ENCODE data around the gene VILL.

Gene VILL

DNA sequence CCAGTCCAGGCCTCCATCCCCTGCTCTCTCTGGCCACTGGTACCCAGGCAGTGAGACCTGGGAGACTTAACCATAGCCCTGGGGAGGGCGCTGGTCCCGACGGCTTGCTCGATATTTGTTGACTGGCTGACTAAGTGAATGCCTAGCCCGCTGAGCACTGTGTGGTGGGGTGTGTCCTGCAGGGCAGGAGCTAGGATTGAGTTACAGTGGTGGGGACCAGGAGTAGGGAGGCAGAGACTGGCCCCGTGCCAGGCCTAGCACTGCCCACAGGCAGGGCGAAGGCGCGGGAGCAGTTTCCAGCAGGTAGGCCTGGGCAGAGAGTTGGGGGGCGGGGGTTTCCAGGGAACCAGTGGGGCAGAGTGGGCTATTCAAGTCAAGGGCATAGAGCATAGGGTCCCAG lies at the start of gene VILL:
Gene VILL (plus strand): TSS at position 260 of the 400 bp plus-strand sequence. CDS start 2,887 bp downstream, outside the sequence.
- no peak for DNase-seq (ENCODE audit: low spot score)

DNA sequence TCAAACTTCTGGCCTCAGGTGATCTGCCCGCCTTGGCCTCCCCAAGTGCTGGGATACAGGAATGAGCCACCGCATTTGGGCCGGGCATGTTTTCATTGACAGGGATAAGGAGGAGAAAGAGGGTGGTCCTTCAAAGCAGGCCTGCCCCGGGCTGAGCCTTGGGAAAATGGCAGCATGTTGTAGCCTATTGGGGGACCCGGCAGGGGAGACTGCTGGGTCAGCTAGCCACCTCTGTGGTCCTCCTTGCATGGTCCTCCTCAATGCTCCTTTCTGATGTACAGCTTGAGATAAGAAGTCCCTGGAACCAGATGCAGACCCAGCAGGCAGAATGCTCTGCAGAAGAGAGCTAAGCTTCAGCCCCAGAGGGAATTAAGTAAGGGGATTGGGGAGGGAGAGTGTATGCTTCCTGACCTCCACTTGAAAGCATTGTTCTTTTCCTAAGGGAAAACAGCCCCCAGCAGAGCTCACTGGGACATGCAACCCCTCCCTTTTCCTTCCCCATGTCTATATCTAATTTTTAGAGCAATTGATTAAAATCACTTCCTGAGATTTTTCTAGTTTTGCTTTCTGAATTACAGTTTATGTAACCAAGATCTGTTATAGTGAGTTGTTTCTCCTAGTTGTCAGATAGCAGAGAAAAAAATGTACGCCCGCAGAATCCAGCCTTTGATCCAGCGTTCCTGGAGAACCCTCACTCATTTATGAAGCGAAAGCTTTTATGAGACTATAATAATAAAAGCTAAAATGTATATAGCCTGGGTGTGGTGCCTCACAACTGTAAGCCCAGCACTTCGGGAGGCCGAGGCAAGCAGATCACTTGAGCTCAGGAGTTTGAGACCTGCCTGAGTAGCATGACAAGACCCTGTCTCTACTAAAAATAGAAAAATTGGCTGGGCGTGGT lies 48.7 kb upstream of the VILL start:
- DNase-seq (ENCODE audit: low spot score) = no peak

DNA sequence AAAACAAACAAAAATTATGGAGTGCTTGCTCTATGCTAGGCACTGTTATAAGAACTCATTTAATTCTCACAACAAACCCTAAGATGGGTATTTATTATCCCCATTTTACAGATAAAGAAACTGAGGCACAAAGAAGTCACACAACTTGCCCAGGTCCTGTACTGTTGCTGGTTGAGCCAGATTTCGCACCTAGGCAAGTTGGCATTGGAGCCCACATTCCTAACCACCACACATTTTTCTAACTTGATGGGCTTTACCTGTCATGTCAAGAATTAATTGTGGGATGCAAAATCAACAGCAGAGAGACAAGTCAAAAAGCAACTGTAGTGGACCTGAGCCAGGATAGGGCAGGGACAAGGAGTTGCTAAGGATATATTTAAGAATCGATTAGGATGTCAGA lies 47.9 kb upstream of the VILL start:
- no peak for DNase-seq (ENCODE audit: low spot score)

DNA sequence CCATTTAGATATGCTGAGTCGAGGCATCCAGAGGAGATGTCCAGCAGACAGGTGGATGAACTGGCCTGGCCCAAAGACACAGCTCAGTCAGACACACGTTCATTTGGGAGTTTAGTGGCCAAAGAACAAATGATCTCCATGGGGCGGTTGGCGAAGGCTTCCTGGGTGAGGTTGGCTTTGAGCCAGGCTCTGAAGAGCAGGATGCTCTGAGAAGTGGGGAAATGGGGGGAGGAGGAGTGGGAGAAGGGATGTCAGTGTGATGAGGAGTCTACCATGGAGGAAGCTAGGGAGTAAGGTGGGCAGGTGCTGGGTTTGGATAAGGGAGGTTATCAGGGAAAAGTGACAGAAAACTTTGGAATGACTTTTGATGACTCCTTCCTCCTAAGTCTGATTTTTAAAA lies 47.5 kb upstream of the VILL start:
- no peak for DNase-seq (ENCODE audit: low spot score)

DNA sequence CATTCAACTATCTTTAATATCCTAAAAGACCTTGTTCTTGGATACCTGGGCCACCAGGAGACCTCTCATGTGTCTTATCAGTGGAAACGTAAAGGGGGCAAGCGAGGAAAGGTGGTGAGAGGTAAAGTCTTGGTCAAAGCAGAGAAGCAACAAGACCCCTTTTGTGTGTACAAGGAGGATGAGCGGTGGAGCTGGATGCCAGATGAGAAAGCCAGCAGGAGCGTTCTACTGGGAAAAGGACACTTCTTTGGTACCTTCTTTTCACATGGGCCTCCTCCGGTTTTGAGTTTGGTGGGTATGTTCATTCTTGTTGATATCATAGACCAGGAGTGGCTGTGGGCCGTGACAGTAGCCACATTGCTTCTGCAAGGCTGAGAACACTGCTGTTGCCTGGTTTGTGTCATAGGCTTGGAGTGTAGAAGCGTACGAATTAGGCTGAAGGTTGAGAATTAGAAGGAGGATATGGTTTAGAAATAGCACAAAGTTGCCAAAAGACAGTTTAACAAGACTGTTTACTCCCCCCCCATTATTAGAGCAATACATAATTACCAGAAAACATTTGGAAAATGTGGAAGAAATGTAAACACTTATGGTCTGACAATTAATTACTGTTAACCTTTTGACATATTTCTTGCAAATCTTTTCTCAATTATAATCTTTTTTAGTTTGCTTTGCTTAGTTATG lies 46.8 kb upstream of the VILL start:
- no peak for DNase-seq (ENCODE audit: low spot score)

DNA sequence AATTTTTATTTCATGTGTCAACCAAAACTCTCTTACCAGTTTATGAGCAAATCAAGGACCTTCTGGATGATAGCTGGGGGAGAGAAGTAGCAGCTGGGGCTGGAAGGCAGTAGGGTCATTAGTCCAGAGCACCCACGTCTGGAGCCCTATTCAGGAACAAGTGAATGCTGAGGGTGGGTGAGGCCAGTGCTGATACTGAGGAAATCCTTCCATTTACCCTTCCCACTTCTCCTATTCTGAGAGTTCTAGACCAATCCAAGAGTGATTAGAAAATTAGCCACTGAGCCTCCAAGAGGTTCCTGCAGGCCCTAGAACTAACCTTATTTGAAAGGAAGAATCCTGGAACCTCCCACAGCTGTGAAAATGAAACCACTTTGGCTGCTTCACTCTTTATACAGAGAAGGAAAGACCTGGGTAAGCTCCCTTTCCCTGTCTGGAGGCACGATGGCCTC lies 46.2 kb upstream of the VILL start:
- DNase-seq (ENCODE audit: low spot score) = no peak

DNA sequence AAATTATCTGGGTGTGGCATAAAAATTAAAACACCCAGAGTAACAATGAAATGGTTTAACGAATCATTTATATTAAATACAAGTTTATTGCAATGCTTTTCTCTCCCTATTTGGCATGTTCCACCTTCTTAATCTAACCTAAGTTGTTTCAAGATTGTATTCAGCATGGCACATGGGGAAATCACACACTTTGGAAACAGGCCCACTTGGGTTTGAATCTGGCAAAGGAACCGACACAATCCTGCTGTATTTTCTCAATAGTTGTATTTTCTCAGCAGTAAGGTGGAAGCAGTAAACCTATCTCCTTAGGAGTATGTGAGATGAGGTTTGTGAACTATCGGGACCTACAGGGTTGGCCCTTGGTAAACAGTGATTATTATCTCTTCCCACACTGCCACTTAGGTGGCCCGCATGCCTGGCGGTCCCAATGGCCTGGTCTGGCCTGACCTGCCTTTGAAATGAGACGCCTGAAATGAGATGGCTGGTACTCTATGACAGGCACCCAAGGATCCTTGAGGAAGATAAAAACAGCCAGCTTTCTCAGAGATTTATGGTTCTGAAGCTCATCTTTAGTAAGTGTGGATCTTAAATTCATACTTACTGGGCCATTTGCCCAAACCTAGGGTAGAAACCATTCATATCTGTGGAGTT lies 45.3 kb upstream of the VILL start:
- DNase-seq (ENCODE audit: low spot score) = no peak

DNA sequence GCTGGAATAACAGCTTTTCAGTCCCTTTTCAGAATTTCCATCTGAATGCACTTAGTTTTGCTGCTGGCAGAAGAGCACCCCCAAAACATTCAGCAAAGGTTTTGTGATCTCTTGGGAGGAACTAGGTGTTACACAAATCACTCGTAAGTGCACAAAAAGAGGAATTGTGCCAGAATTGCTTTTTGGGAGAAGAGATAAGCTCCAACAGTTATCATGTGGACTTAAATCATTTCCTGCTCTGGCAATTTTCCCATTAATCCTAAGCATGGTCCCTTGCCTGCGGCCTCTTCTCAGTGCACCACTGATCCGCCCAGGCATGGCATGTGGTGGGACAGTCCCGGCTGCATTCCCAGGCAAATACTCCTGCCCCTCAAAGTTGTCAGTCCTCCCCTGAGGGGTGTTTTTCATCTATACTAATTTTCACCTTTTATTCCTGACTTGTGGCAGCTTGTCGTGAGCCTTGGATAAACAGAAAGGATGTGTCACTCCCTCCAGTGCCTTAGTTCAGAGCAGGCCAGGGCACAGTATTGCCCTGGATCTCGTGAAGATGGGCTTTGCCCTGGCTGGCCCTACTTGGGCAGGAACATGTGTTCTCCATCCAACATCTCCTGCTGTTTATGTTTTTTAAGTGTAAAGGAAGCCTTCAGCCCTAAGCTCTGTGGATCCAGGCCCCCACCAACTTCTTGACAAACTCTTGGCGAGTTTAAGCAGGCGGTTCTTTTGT lies 44.6 kb upstream of the VILL start:
- no peak for DNase-seq (ENCODE audit: low spot score)

DNA sequence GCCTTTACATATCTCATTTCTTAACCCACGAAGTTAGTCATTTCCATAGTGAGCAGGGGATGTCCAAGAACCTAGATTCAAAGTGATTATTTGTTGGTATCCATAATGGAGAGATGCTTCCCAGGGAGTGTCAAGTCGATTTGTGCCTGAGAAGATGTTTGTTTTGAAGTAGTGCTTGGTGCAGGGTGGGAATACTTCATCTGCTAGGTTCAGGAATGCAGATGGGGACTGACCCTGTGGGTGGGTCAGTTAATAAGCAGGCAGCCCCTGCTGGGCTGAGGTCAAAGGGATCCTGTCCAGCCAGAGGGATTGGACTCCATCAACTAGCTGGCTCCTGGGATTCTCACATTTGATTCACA lies 44.1 kb upstream of the VILL start:
- DNase-seq (ENCODE audit: low spot score) = no peak

DNA sequence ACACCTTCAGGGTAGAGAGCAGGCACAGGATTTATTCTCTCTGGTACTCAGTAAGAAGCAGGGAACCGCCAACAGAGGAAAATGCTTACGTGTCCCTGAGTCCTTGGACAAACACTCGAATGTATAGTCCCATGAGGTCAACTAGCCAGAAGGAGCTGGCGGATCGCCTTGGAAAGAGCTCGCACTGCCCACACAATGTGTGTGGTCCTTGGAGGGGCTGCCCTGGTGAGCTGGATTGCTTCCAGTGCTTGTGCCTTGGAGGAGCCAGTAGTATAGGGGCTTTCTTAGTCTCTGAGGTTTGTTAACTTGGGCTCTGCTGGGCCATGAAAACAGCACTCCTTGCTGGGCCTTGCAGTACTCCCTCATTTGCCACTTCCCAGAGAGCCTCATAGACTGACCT lies 40.7 kb upstream of the VILL start:
- no peak for DNase-seq (ENCODE audit: low spot score)

DNA sequence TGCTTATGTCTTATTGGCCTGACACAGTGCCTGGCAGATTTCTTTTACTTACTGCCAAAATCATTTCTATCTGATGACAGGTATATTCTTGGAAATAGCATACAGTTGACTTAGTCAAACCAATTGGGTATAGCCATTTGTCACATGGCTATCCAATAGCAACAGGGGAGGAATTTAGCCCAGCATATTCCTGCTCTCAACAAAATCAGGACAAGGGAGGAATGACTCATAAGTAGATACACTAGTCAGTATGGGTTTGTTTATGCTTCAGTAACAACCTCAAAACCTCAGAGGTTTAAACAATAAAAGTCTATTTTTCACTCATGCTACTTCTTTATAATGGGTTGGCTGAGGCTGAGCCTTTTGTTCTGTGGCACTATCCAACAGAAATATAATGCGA lies 38.0 kb upstream of the VILL start:
- no peak for DNase-seq (ENCODE audit: low spot score)

DNA sequence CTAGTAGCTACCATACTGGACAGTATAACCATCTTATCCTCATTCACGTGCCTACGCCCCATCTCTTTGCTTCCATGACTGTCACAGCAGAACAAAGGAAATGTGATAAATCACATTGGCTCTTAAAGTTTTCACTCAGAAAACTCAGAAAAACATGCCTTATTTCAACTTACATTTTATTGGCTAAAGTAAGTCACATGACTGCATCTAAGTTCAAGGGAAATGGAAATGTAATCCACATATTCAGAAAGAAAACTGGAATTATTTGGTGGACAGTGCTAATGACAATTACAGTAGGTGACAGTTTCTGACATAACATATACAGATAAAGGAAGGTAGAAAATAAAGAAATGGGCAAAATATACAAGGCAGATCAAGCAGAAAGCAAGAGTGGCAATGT lies 37.4 kb upstream of the VILL start:
- no peak for DNase-seq (ENCODE audit: low spot score)

DNA sequence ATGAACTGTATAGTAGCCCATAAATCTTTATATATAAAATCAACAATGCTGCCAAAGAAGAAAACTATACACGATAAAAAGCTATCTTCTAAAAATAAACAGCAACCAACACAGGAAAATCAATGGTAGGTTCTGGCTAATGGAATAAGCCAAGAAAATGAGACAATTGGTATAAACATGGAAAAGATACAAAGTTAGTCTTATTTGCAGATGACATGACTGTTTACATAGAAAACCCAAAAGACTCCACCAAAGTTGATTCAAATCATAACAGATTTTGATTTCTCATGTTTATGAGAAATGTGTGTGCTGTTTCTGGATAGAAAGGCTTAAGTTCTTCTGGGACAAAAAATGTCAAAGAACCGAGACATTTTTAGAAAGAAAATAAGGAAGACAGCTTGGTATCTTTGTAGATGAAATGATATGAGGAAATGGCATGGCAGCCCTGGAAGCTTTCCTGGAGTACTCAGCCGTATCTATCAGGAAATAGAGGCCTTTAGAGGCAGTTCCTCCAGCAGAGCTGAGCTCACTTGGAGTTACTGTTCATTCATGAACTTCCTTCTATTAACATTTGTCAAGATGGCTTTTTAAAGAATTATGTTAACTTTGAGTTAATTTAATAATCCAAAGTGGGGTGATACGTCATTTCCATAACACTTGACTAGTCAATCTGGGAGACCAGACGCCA lies 36.7 kb upstream of the VILL start:
- DNase-seq (ENCODE audit: low spot score) = no peak

DNA sequence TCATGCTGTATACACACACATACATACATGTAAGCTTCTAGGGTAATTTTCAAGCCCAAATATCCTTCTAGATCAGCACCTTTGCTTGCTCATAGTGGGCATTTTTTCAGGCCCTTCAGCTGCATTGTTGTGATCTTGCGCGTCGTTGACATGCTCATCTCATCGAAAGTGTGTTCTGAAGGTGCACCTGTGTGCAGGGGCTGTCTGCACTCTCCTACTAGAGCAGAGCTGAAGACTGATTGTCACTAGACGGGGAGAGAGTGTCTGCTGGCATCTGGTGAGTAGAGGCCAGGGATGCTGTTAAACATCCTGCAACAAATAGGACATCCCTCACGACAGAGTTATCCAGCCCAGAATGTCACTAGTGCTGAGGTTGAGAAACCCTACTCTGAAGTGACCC lies 35.7 kb upstream of the VILL start:
- no peak for DNase-seq (ENCODE audit: low spot score)

DNA sequence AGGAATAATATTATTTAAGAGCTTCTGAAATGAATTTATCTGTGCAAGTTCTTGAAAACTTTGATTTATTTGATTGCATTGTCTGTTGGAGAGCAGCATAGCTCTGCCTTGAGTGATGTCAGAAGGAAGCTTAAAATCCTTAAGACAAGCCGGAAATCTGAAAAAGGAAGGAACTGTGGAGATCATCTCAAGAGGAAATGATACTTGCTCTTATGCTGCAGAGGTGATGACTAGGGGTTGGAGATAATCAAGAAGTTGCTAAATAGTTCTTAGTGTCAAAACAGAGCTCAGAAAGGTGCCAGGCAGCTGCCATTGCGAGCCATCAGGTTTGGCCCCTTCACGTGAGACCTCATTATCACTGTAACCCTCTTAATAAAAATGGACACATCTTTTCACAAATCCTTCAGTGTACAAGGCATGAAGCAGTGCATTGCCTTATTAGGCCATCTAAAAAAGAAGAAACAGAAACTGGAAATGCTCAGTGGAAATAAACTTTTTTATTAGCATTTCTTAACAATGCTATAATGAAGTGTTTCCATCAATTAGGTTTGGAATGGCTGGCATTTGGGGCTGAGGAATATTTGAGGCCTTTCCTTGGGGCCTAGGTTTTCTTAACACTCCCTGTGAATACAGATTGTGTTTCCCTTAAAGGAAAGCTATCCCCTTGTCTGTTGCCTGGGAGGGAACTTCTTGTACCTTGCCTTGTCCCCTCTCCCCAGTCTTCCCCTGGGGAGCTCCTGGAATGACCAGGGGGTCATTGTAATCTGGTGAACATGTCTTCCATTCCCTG lies 34.5 kb upstream of the VILL start:
- no peak for DNase-seq (ENCODE audit: low spot score)

DNA sequence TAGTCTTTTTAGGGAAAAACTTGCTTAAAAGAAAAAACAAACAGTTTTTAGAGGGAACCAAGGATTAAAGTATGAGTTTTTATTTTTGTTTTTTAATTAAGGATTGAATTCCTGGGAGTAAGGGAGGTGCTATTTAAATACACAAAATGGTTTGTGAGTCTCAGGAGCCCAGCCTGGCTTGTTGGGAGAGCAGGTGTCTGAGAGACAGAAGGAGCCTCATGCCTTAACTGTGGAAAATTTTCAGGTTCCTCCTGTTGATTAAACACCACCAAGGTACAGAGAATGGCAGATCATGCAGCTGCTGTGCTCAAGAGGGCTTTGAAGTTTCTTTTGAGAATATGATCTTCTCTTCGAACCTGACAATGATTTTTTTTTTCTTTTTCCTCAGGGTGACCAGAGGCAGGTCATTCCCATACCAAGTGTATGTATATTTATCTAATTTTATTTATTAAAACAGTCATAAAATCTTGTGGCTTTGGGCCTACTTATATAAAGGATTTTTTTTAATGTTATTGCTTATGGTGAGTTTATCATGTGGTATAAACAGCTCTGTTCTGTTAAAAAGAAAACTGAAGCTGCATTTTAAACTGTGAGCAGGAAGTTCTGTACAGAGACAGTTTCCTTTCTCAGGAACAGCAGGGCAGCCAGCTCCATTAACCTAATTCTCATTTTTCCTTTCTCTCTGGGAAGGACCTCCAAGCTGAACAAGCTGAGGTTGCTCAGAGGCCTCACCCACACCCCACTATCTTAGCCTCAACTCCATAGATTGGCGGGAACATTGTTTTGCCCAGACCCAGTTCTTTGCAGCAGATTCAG lies 33.7 kb upstream of the VILL start:
- no peak for DNase-seq (ENCODE audit: low spot score)

DNA sequence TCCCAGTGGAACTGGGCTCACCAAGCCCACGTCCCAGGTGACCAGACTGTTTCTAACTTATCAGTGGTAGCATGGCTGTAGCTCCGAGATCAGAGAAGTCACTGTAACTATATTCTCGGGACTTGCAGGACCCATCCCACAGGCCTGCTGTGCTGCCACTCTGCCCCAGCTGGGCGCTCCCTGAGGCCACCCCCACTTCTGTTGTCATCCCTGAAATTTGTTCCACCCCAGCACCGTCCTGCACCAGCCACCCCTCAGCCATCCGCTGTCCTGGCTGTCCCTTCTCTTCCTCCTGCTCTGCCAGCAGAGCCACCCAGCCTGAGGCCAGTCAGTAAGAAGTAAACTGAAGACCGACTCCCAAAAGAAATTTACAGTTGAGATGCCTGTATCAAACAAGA lies 33.0 kb upstream of the VILL start:
- no peak for DNase-seq (ENCODE audit: low spot score)

DNA sequence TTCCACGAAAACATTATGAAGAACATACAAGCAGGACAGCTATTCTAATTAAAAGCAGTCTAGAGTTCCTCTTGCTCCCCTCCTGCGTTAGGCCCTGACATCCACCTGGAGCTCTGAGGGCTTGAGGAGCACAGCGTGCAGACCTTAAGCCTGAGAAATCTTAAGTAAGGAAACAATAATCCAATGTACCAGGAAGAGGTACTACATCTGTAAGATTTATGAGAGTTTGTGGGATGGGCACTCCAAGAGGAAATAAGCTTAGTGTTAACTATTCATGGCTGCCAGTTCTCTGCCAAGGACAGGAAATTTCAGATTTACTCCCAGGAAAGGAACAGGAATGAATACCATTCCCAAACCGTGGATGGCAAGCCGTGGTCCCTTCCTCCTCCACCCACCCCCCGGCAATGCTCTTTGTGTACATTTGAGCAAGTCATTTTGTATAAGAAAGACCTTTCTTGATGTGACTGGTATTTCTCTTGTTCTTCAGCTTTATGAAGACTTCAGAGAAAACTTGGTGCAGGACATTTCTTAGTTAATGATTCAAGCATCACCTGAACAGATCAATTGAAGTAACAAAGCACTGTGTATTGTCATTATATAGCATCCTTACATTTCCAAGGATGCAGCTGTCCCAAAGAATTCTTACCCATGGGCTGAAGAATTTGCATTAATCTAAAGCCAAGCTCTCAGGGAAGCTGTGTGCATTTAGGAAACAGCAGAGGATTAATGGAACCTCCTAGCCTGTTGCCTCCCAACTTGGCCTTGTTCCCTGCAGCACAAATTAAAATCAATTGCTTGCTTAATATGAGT lies 28.8 kb upstream of the VILL start:
- DNase-seq (ENCODE audit: low spot score) = no peak

DNA sequence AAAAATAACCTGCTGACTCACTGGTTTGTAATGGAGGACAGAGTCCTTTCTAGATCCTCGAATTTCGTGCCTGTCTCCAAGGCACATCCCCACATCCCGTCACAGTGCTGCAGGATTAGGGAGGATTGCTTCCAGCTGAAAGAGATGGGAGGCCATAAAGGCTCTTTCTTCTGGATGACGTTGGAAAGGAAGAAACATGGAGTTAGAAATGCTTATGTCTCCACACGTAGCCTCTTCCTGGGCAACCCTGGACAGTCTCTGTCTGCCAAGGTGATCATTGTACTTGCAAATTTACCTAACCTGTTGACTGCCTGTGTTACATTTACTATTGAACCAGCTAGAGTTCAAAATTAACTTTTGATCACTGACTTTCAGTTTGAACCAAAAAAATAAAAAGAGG lies 27.6 kb upstream of the VILL start:
- no peak for DNase-seq (ENCODE audit: low spot score)

Data from CD4-positive, alpha-beta T cell treated with Interleukin-6 at 100 ng/mL for 8 hours (primary cell).